NCI-H2107 treated with DMSO at 0.1 percent for 48 hours (cell line): ENCODE measurements around the gene USP17L10.
"Not testable (repeated sequence)": the region's sequence is repeated elsewhere in the genome, so short reads cannot be mapped to it uniquely, and the experiment has no call there.

Experiments
- DNase-seq: peaks from one replicate; lab custom pipeline; 2025; ENCODE audit not compliant: unreplicated experiment; lab: John Stamatoyannopoulos, UW

Gene USP17L10

GRCh38 chr4:9210357-9210756, at the start of gene USP17L10:
Gene USP17L10 (plus strand): TSS chr4:9210657. CDS start chr4:9210657, 0 bp downstream.
- DNase-seq: not testable (repeated sequence)

- not testable (repeated sequence) for DNase-seq
These were observed 44.5 kb upstream of the USP17L10 start for GRCh38 chr4:9165990-9166389.

GRCh38 chr4:9169791-9170459, 40.5 kb upstream of the USP17L10 start, which contains the start of gene FAM90A26:
Gene FAM90A26 (plus strand): TSS chr4:9170409. CDS start chr4:9173173, 2,764 bp downstream.
- DNase-seq: not testable (repeated sequence)

GRCh38 chr4:9214701-9215100, 4.2 kb downstream of the USP17L10 start:
- not testable (repeated sequence) for DNase-seq

GRCh38 chr4:9215105-9215504, 4.6 kb downstream of the USP17L10 start, which contains the start of gene USP17L11:
Gene USP17L11 (plus strand): TSS chr4:9215405. CDS start chr4:9215405, 0 bp downstream.
- not testable (repeated sequence) for DNase-seq

- not testable (repeated sequence) for DNase-seq
These were observed 9.4 kb downstream of the USP17L10 start, which contains the start of gene USP17L12 for GRCh38 chr4:9219852-9220251. Gene USP17L12 (plus strand): TSS chr4:9220152. CDS start chr4:9220152, 0 bp downstream.

GRCh38 chr4:9224596-9224995, 14.1 kb downstream of the USP17L10 start, which contains the start of gene USP17L13:
Gene USP17L13 (plus strand): TSS chr4:9224896. CDS start chr4:9224896, 0 bp downstream.
- not testable (repeated sequence) for DNase-seq

- DNase-seq: not testable (repeated sequence)
These were observed 19.8 kb downstream of the USP17L10 start for GRCh38 chr4:9230249-9230648.

GRCh38 chr4:9234085-9234484, 23.6 kb downstream of the USP17L10 start, which contains the start of gene USP17L15:
Gene USP17L15 (plus strand): TSS chr4:9234385. CDS start chr4:9234385, 0 bp downstream.
- DNase-seq: not testable (repeated sequence)

GRCh38 chr4:9238461-9238860, 28.0 kb downstream of the USP17L10 start:
- not testable (repeated sequence) for DNase-seq

- DNase-seq: not testable (repeated sequence)
These were observed 33.1 kb downstream of the USP17L10 start, which contains the start of gene USP17L17 for GRCh38 chr4:9243579-9243978. Gene USP17L17 (plus strand): TSS chr4:9243879. CDS start chr4:9243879, 0 bp downstream.

GRCh38 chr4:9247953-9248680, 37.7 kb downstream of the USP17L10 start, which contains the start of gene USP17L18:
Gene USP17L18 (plus strand): TSS chr4:9248630. CDS start chr4:9248630, 0 bp downstream.
- not testable (repeated sequence) for DNase-seq

- DNase-seq: not testable (repeated sequence)
These were observed 42.6 kb downstream of the USP17L10 start, which contains the start of gene USP17L19 for GRCh38 chr4:9253078-9253477. Gene USP17L19 (plus strand): TSS chr4:9253378. CDS start chr4:9253378, 0 bp downstream.

- not testable (repeated sequence) for DNase-seq
These were observed 47.4 kb downstream of the USP17L10 start, which contains the start of gene USP17L20 for GRCh38 chr4:9257824-9258223. Gene USP17L20 (plus strand): TSS chr4:9258124. CDS start chr4:9258124, 0 bp downstream.
